ENCODE data around the gene CASKIN1. TPM values are rescaled to one million over a fixed set of nuclear protein-coding genes. Genes with fewer than 3 reads are reported as not detected.
"Not testable (repeated sequence)": the region's sequence is repeated elsewhere in the genome, so short reads cannot be mapped to it uniquely, and the experiment has no call there.

Gene CASKIN1
- total and polyA plus RNA-seq, 9 donors, result 0.10 to 2.4 (median 0.56) TPM; not detected in 1

DNA sequence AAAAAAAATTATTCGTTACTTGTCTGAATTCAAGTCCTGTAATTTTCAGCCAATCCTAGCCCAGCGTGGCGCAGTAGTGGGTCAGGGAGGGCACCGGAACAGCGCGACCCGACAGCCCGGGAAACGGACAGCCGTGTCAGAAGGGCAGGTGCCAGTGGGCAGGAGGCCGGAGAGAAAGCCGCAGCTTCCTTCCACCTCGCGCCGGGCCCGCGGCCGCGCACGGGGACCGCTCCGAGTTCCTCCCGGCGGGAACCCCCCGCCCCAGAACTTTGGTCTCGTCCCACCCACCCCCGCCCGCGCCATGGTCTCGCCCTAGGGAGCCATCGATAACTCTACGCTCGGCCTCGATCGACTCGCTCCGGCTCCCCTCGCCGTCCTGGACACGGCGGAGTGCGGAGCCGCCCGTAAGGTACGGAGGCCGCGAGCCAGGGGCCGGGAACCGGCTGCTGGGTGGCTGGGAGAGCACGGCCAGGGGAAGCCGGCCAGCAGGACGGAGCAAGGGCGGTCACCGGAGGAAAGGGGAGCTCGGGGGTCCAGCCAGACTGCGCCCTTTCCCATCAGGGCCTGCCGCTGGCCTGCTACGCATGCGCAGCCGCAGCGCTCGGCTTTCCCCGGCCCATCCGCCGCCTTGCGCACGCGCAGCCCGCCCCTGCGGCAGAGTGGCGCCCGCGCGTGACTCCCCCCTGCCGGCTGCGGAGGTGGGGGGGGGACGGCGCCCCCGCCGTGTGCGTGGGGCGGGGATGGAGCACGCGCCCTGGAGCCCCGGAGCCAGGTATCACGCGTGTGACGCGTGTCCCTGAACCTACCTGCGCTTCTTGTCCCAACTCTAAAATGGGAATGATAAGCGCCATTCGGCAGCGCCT is 8.9 kb upstream of the CASKIN1 start, which contains the start of gene MLST8:
MLST8 (plus strand) TSS at position 351 of the 863 bp plus-strand sequence. CDS start 632 bp downstream, outside the sequence.
- H3K27me3 ChIP-seq, result no peaks in the 10 kb centered on the region
- TF ChIP-seq EP300 (IDR thresholded peaks at IDR 0.05) (no peak), POLR2A (IDR thresholded peaks at IDR 0.05) (peak; percentile 77)
- TF ChIP-seq, protein P1, sequence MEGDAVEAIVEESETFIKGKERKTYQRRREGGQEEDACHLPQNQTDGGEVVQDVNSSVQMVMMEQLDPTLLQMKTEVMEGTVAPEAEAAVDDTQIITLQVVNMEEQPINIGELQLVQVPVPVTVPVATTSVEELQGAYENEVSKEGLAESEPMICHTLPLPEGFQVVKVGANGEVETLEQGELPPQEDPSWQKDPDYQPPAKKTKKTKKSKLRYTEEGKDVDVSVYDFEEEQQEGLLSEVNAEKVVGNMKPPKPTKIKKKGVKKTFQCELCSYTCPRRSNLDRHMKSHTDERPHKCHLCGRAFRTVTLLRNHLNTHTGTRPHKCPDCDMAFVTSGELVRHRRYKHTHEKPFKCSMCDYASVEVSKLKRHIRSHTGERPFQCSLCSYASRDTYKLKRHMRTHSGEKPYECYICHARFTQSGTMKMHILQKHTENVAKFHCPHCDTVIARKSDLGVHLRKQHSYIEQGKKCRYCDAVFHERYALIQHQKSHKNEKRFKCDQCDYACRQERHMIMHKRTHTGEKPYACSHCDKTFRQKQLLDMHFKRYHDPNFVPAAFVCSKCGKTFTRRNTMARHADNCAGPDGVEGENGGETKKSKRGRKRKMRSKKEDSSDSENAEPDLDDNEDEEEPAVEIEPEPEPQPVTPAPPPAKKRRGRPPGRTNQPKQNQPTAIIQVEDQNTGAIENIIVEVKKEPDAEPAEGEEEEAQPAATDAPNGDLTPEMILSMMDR (IDR thresholded peaks at IDR 0.05), result peak in 1 of 3 donors; percentile 25
- 0 to 1% (median 0%) methylated on average over 42 to 93 of the region's 93 CpGs for whole genome bisulfite sequencing, 3 donors
- H3K4me3 ChIP-seq, result peak within 1 kb of the TSS; percentile 93
- peaks cover 8% of the 10 kb centered on the region for H3K4me1 ChIP-seq (ENCODE audit: insufficient read depth)
- intact Hi-C loops (cut with DNase I), result no loop called here
- peak within 1 kb of the TSS; percentile 97 to 99 for H3K27ac ChIP-seq
- no peaks in the 10 kb centered on the region for H3K36me3 ChIP-seq
- peak; percentile 85 to 93 (median 91) for DNase-seq
- H3K9me3 ChIP-seq, result no peaks in the 10 kb centered on the region

DNA sequence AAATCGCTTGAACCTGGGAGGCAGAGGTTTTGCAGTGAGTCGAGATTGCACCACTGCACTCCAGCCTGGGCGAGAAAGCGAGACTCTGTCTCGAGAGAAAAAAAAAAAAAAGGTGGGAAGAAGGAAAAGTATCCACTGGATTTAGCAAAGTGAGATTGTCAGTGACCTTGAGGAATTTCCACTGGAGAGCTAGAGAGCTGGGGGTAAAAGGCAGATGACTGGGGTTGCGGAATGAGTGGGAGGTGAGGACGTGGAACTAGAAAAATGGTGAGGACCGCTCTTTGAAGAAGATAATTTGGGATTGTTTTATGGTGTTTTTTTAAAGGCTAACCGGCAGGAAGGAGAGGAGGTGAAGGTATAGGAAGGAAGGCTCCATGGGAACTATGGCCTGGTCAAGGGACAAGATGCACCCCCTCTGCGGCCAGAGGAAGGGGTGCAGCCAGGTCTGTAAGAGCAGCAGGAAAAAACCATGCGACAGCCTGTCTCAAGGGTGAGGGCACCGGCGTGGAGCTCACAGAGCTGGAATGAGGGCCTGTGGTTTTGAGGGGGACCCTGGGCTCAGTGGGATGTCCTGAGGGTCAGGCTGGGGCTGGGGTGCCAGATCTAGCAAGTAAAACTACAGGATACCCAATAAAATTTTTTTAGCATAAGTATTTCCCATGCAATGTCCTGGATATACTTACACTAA is 8.2 kb upstream of the CASKIN1 start:
- Histone ChIP-seq H3K27me3 (no peaks in the 10 kb centered on the region), H3K27ac (peak overlapping the region in 1 of 2 donors; percentile 99), H3K4me1 (ENCODE audit: insufficient read depth) (peaks cover 8% of the 10 kb centered on the region), H3K36me3 (no peaks in the 10 kb centered on the region), H3K9me3 (no peaks in the 10 kb centered on the region), H3K4me3 (peak overlapping the region; percentile 93)
- no peak for TF ChIP-seq EP300 (IDR thresholded peaks at IDR 0.05)
- no peak for TF ChIP-seq POLR2A (IDR thresholded peaks at IDR 0.05)
- TF ChIP-seq, protein P1 (IDR thresholded peaks at IDR 0.05), result no peak
- DNase-seq, result no peak
- 51 to 57% (median 53%) methylated on average over 13 of the region's 13 CpGs for WGBS, 3 donors
- intact Hi-C loops (cut with DNase I), result no loop called here

DNA sequence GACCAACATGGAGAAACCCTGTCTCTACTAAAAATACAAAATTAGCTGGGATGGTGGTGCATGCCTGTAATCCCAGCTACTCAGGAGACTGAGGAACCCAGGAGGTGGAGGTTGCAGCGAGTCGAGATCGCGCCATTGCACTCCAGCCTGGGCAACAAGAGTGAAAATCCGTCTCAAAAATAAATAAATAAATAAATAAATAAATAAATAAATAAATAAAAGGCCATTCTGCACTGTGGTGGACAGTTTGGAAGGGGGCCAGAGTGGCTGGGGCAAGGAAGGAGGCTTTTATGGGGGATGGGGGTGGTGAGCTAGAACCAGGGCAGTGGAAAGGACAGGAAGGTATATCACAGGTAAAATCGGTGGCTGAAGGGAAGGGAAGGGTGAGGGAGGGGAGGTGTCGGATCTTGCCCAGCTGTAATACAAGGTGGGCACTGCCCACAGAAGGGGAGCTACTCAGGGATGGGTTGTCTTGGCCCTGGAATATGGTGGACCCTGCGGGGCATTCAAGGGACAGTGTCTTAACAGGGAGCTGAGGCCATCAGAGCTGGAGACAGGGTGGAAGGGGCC is 6.8 kb upstream of the CASKIN1 start:
- H3K27me3 ChIP-seq; H3K4me3 ChIP-seq; intact Hi-C loops (cut with DNase I); H3K9me3 ChIP-seq; H3K27ac ChIP-seq; DNase-seq; H3K4me1 ChIP-seq (ENCODE audit: insufficient read depth); H3K36me3 ChIP-seq: not testable (repeated sequence)
- WGBS, 3 donors, result 90 to 95% (median 95%) methylated on average over 8 of the region's 8 CpGs

DNA sequence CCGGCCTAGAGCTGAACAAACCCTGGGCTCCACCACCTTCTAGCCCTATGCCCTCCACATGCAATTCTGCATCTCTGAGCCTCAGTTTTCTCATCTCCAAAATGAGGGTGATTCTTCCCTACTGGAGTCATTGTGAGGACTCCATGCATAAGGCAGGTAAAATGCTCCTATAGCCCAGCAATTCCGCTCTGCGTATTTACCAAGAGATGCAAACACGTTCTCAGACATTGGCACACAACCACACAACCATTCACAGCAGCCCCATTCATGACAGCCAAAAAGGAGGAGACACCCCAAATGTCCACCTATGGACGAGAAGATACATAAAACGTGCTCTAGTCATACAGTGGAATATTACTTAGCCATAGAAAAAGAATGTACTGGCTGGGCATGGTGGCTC is 3.9 kb upstream of the CASKIN1 start:
- H3K27me3 ChIP-seq, result peaks cover 2% of the 10 kb centered on the region
- H3K4me3 ChIP-seq, result no peak overlapping the region
- H3K4me1 ChIP-seq (ENCODE audit: insufficient read depth), result peaks cover 4% of the 10 kb centered on the region
- no peaks in the 10 kb centered on the region for H3K9me3 ChIP-seq
- no peak for DNase-seq
- intact Hi-C loops (cut with DNase I), result no loop called here
- H3K36me3 ChIP-seq, result no peaks in the 10 kb centered on the region
- no peak overlapping the region for H3K27ac ChIP-seq
- TF ChIP-seq, protein P1 (IDR thresholded peaks at IDR 0.05), result no peak
- no peak for TF ChIP-seq POLR2A (IDR thresholded peaks at IDR 0.05)
- no peak for TF ChIP-seq EP300 (IDR thresholded peaks at IDR 0.05)
- WGBS, 3 donors, result 84 to 90% (median 84%) methylated on average over 6 of the region's 6 CpGs
